K562 (cell line): ENCODE measurements around the gene TMEM39A. TPM values are rescaled to one million over a fixed set of nuclear protein-coding genes. Genes with fewer than 3 reads are reported as not detected.

ENCODE experiments used
- ATAC-seq: fragments of 200-7000 bp; cut with Tn5 transposase; 3 replicates; pipeline ENCODE4 v1.9.1; 2020; ENCODE audit warnings: moderate library complexity
- Bru-seq: library from RNA; stranded (reverse); fragments of 400-500 nt; gene quantifications from one replicate; lab custom pipeline; 2021; lab: Mats Ljungman, UMichigan
- BruChase-seq, 2 experiments: library from RNA; stranded (reverse); fragments of 400-500 nt; gene quantifications; one replicate each; lab custom pipeline; 2021; lab: Mats Ljungman, UMichigan
- BruUV-seq: library from RNA; stranded (reverse); fragments of 400-500 nt; replicated peaks from 2 replicates; lab custom pipeline; 2021; lab: Mats Ljungman, UMichigan
- CTCF ChIA-PET: fragments of 300-600 bp; formaldehyde crosslinking; extraction: SDS; loops from one replicate; lab custom pipeline; 2021; ENCODE audit warnings: low intra/inter-chr PET ratio; lab: Yijun Ruan, JAX
- POLR2A ChIA-PET: fragments of 300-600, 350-650 bp; sonication (Branson Sonifier 250); formaldehyde crosslinking; extraction: SDS; loops from one replicate; lab custom pipeline; 2021; ENCODE audit warnings: antibody characterized with exemption, inconsistent platforms; lab: Yijun Ruan, JAX
- DNase-seq, 4 experiments: peaks; one replicate each; pipeline versions ENCODE4 v3.0.0 to v3.0.0-alpha.2; 2011 to 2018; ENCODE audit warnings: low spot score in 3 of 4, mixed read lengths in 3 of 4; ENCODE audit errors: extremely low read depth in 1 of 4
- FAIRE-seq: peaks from 2 replicates; lab custom pipeline; 2011; peaks lifted over from hg19 to GRCh38; lab: Jason Lieb, UNC
- H2AFZ ChIP-seq: 2 replicates; pipeline ENCODE4 v1.6.0; 2011; ENCODE audit warnings: low read depth, low read length, control low read depth, inconsistent platforms
- H3K27ac ChIP-seq: fragments of 200-600 bp; 3 replicates; pipeline ENCODE4 v1.8.0; 2011; ENCODE audit warnings: low read depth, mild to moderate bottlenecking, control low read depth, inconsistent platforms, low read length, moderate library complexity, mixed read lengths; ENCODE audit errors: extremely low read depth
- H3K27me3 ChIP-seq, 2 experiments: fragments of 300-600 bp in 1 of 2; 2 replicates in 1 of 2; 3 replicates in 1 of 2; pipeline versions ENCODE4 v1.6.0 to v1.8.0; 2011; ENCODE audit warnings: inconsistent platforms in 2 of 2, low read length in 2 of 2, mild to moderate bottlenecking in 1 of 2, mixed read lengths in 1 of 2, moderate library complexity in 1 of 2; ENCODE audit not compliant: control insufficient read depth in 2 of 2, insufficient read depth in 2 of 2
- H3K36me3 ChIP-seq: fragments of 300-600 bp; 3 replicates; pipeline ENCODE4 v1.8.0; 2011; ENCODE audit warnings: mild to moderate bottlenecking, low read length, inconsistent platforms; ENCODE audit not compliant: control insufficient read depth, insufficient read depth
- H3K4me1 ChIP-seq, 2 experiments: fragments of 200-600 bp in 1 of 2; replicated peaks in 1 of 2; 2 replicates in 1 of 2; 3 replicates in 1 of 2; pipeline versions ENCODE4 v1.5.1 to v1.8.0; 2011; ENCODE audit warnings: inconsistent platforms in 2 of 2, low read length in 2 of 2, mild to moderate bottlenecking in 1 of 2, mixed read lengths in 1 of 2, moderate library complexity in 1 of 2; ENCODE audit not compliant: control insufficient read depth in 2 of 2, insufficient read depth in 2 of 2
- H3K4me2 ChIP-seq: 2 replicates; pipeline ENCODE4 v1.6.1; 2011; ENCODE audit warnings: low read length, control low read depth, inconsistent platforms, mixed read lengths; ENCODE audit not compliant: insufficient read depth
- H3K4me3 ChIP-seq: fragments of 200-600 bp; sonication (generic), shearing (Covaris generic); 2 replicates; pipeline ENCODE4 v1.5.1; 2016; ENCODE audit warnings: control low read depth, inconsistent platforms
- H3K79me2 ChIP-seq: fragments of 200-600 bp; 3 replicates; pipeline ENCODE4 v1.8.0; 2011; ENCODE audit warnings: low read length, inconsistent platforms; ENCODE audit not compliant: control insufficient read depth, insufficient read depth
- H3K9ac ChIP-seq, 2 experiments: 2 replicates each; pipeline versions ENCODE4 v1.6.0 to v1.6.1; 2011; ENCODE audit warnings: low read depth in 2 of 2, low read length in 2 of 2, control low read depth in 1 of 2, inconsistent platforms in 1 of 2, mild to moderate bottlenecking in 1 of 2, mixed read lengths in 1 of 2; ENCODE audit not compliant: insufficient read depth in 1 of 2
- H3K9me1 ChIP-seq: one replicate; pipeline ENCODE4 v1.6.0; 2011; ENCODE audit warnings: inconsistent platforms, mild to moderate bottlenecking, low read length, moderate library complexity; ENCODE audit not compliant: control insufficient read depth, insufficient read depth
- H3K9me3 ChIP-seq: replicated peaks from 2 replicates; pipeline ENCODE4 v1.5.1; 2011; ENCODE audit warnings: low read depth, low read length, inconsistent platforms; ENCODE audit not compliant: control insufficient read depth, insufficient read depth
- H4K20me1 ChIP-seq: replicated peaks from 2 replicates; pipeline ENCODE4 v1.6.1; 2011; ENCODE audit warnings: low read length, inconsistent platforms, mixed read lengths; ENCODE audit not compliant: control insufficient read depth, insufficient read depth
- GMEB1 ChIP-seq: fragments of 250-450 bp; sonication (Bioruptor Pico); IDR thresholded peaks from 2 replicates; pipeline ENCODE4 v1.4.0; 2020; ENCODE audit warnings: mild to moderate bottlenecking
- RBM22 ChIP-seq: fragments of 200-400 bp; formaldehyde crosslinking; IDR thresholded peaks from 2 replicates; pipeline ENCODE4 v1.6.1; 2018; ENCODE audit warnings: low read length, low read depth; ENCODE audit not compliant: poor library complexity, severe bottlenecking
- RERE ChIP-seq: sonication (generic); formaldehyde crosslinking; IDR thresholded peaks from 2 replicates; pipeline ENCODE4 v1.8.0; 2023; ENCODE audit warnings: missing genetic modification reagents, mild to moderate bottlenecking, borderline replicate concordance
- ZNF232 ChIP-seq: sonication (generic); formaldehyde crosslinking; IDR thresholded peaks from 2 replicates; pipeline ENCODE4 v1.8.0; 2022; ENCODE audit warnings: mild to moderate bottlenecking, missing genetic modification reagents
- ZNF408 ChIP-seq: fragments of 250-450 bp; sonication (Bioruptor Pico); IDR thresholded peaks from 2 replicates; pipeline ENCODE4 v1.4.0; 2020; ENCODE audit warnings: low read depth, mild to moderate bottlenecking, moderate library complexity
- ZNF589 ChIP-seq: fragments of 200-800 bp; sonication (Bioruptor generic); IDR thresholded peaks from 2 replicates; pipeline ENCODE4 v1.6.1; 2016; ENCODE audit warnings: low read depth, missing genetic modification characterization, missing compliant biosample characterization
- WGBS: fragments of 100-300 bp; shearing (Covaris generic); methylation state at CpG from one replicate; pipeline ENCODE4 v1.1.6; 2016; ENCODE audit warnings: low coverage, mixed read lengths; ENCODE audit not compliant: insufficient coverage; ENCODE audit errors: missing lambda C conversion rate; 5-methylcytosine and 5-hydroxymethylcytosine counted together
- in situ Hi-C: fragments of 300-500 bp; cut with MboI; formaldehyde crosslinking; loops from 4 replicates; pipeline ENCODE4 v1.15.0; 2018; ENCODE audit warnings: inconsistent platforms, mixed read lengths
- intact Hi-C: fragments of 100-400 bp; cut with micrococcal nuclease; formaldehyde crosslinking; loops from 2 replicates; pipeline ENCODE4 v1.14.2; 2022
- long read RNA-seq, 3 experiments: library from polyadenylated mRNA in 2 of 3; library from RNA in 1 of 3; unstranded in 2 of 3; stranded (forward) in 1 of 3; transcript quantifications; one replicate each; pipeline ENCODE4 v2.0.0, GENCODE V29; 2019 to 2022
- polyA minus RNA-seq, 3 experiments: library from RNA; depleted of rRNA, polyadenylated mRNA; stranded (reverse); fragments of >200 nt; gene quantifications; 2 replicates each; pipeline ENCODE4 v1.2.3, GENCODE V29; 2011
- polyA plus RNA-seq, 8 experiments: library from polyadenylated mRNA; depleted of rRNA in 4 of 8; stranded (reverse) in 5 of 8; unstranded in 3 of 8; fragments of >200 nt; fragmentation: Nextera tagmentation in 2 of 8; fragmentation: Illumina TruSeq in 1 of 8; extraction: Ambion mirVana in 2 of 8; extraction: Trizol in 1 of 8; gene quantifications; 2 replicates each; pipeline versions ENCODE4 v1.2.1 to v1.2.3, GENCODE V29; 2011 to 2014; ENCODE audit warnings: inconsistent platforms in 1 of 8, missing spikeins in 1 of 8
- total RNA-seq, 7 experiments: library from RNA; depleted of rRNA in 6 of 7; stranded (reverse); fragments of >200 nt in 6 of 7; fragmentation: Illumina TruSeq in 2 of 7; extraction: Trizol in 2 of 7; gene quantifications; 2 replicates each; pipeline versions ENCODE4 v1.2.1 to v1.2.3, GENCODE V29; 2011 to 2021; ENCODE audit warnings: low replicate concordance in 1 of 7

Gene TMEM39A
- total RNA-seq (2011; cell fraction: chromatin; rRNA removed; ENCODE audit: low replicate concordance): 100 and 139 TPM in 2 replicates
- 53.2 and 55.5 TPM in 2 replicates for total RNA-seq (2011; cell fraction: nucleolus; rRNA removed)
- total RNA-seq (2011; cell fraction: nucleoplasm; rRNA removed): 85.4 and 97.5 TPM in 2 replicates
- 13.4 and 19.6 TPM in 2 replicates for total RNA-seq (2014; rRNA removed)
- total RNA-seq (2014; rRNA removed; fragmentation: Illumina TruSeq; extraction: Trizol): 16.6 and 18.3 TPM in 2 replicates
- 13.6 and 15.4 TPM in 2 replicates for total RNA-seq (2015; rRNA removed; fragmentation: Illumina TruSeq; extraction: Trizol)
- total RNA-seq (2021): 25.7 and 27.1 TPM in 2 replicates
- polyA plus RNA-seq (2011; rRNA removed): 41.5 and 64.0 TPM in 2 replicates
- polyA plus RNA-seq (2011; cell fraction: cytosol; rRNA removed): 17.7 and 37.5 TPM in 2 replicates
- polyA plus RNA-seq (2011; cell fraction: nucleus; rRNA removed): 89.7 and 134 TPM in 2 replicates
- 14.0 and 21.7 TPM in 2 replicates for polyA plus RNA-seq (2012)
- 12.0 and 13.6 TPM in 2 replicates for polyA plus RNA-seq (2014; fragmentation: Illumina TruSeq; extraction: Trizol)
- 10 to 100 TPM; 15.0 to 15.3 TPM for polyA plus RNA-seq (2014; fragmentation: Nextera tagmentation; extraction: Ambion mirVana)
- polyA plus RNA-seq (2014; rRNA removed): 17.1 and 24.9 TPM in 2 replicates
- 67.7 and 85.7 TPM in 2 replicates for polyA minus RNA-seq (2011; rRNA and poly(A)+ RNA removed)
- polyA minus RNA-seq (2011; cell fraction: cytosol; rRNA and poly(A)+ RNA removed): 12.7 and 13.8 TPM in 2 replicates
- 35.4 and 74.1 TPM in 2 replicates for polyA minus RNA-seq (2011; cell fraction: nucleus; rRNA and poly(A)+ RNA removed)
- percentile 90 among the genes with signal in this experiment for Bru-seq, nascent RNA
- percentile 95 among the genes with signal in this experiment for BruChase-seq, experiment 1, labeled RNA remaining after a 2-hour chase
- BruChase-seq, experiment 2, labeled RNA remaining after a 6-hour chase: percentile 94 among the genes with signal in this experiment
- long read RNA-seq, experiment 1, full-length matches to known transcripts: 10 of 42 reads
- long read RNA-seq, experiment 1, partial matches to known transcripts: 6 of 42 reads
- long read RNA-seq, experiment 1, other reads (novel, unspliced or antisense): 26 of 42 reads
- long read RNA-seq, experiment 2, partial matches to known transcripts: 4 of 13 reads
- long read RNA-seq, experiment 2, other reads (novel, unspliced or antisense): 9 of 13 reads
- long read RNA-seq, experiment 3, full-length matches to known transcripts: 16 of 22 reads
- long read RNA-seq, experiment 3, partial matches to known transcripts: 0 of 22 reads
- long read RNA-seq, experiment 3, other reads (novel, unspliced or antisense): 6 of 22 reads

GRCh38 chr3:119463171-119464169 is at the start of gene TMEM39A:
Gene TMEM39A (minus strand): TSS chr3:119463615. CDS start chr3:119462074, 1,541 bp downstream.
- Histone ChIP-seq H3K4me1 (peaks cover 0 to 7% of the 10 kb centered on the region in 2 experiments; a peak in 2 of 5 replicates), H3K9me1 (no peaks in the 10 kb centered on the region), H3K9me3 (no peaks in the 10 kb centered on the region), H3K27me3 (no peaks in the 10 kb centered on the region), H2AFZ (peak within 1 kb of the TSS; percentile 95), H3K4me3 (peak within 1 kb of the TSS; percentile 98), H3K4me2 (peak within 1 kb of the TSS; percentile 99), H3K27ac (peak within 1 kb of the TSS; percentile 94), H3K9ac (peak within 1 kb of the TSS; percentile 98 to 100), H3K79me2 (peaks cover 42% of the 10 kb centered on the region), H3K36me3 (peaks cover 35% of the 10 kb centered on the region), H4K20me1 (no peaks in the 10 kb centered on the region)
- intact Hi-C loops (loop anchor here (5.0 kb wide), 1 partner anchor 34 kb away; the partner anchor contains the start of gene TIMMDC1), in situ Hi-C loops (no loop called here)
- CTCF ChIA-PET: interaction anchor here (0.5 kb wide), 1 partner anchor 434 kb away, joined by 3 read pairs; no protein-coding TSS in a partner anchor
- TSS peak; percentile 82 for BruUV-seq
- 1% methylated on average over 47 of the region's 51 CpGs for WGBS
- POLR2A ChIA-PET: interaction anchor here (0.5 to 2.4 kb wide), 16 partner anchors 8 to 714 kb away, joined by 3 to 11 read pairs (median 3); partner anchors contain the start of gene TIMMDC1
- FAIRE-seq: peak; percentile 91
- peak; percentile 98 for ATAC-seq
- peak; percentile 94 to 98 (median 96) for DNase-seq
- TF ChIP-seq GMEB1 (CRISPR knock-in tag) (peak; percentile 75), ZNF232 (CRISPR knock-in tag) (no peak), RERE (CRISPR knock-in tag) (no peak), RBM22 (no peak), ZNF589 (no peak), ZNF408 (CRISPR knock-in tag) (no peak)
